GM19351 (cell line): ENCODE data around the gene CD6.
"Not testable (repeated sequence)": the region's sequence is repeated elsewhere in the genome, so short reads cannot be mapped to it uniquely, and the experiment has no call there.

Experiments used
- ATAC-seq: cut with Tn5 transposase; IDR thresholded peaks from one replicate; pipeline ENCODE4 v1.9.1; 2021; ENCODE audit warnings: mild to moderate bottlenecking, moderate library complexity; ENCODE audit not compliant: unreplicated experiment

CD6 gene

GRCh38 chr11:60951904-60952741 is 19.4 kb upstream of the CD6 start, which contains the start of gene SLC15A3:
SLC15A3 (minus strand) TSS chr11:60952176; CDS start chr11:60951551, 625 bp downstream.
- peak; percentile 81 for ATAC-seq

GRCh38 chr11:60952742-60953170 is 18.7 kb upstream of the CD6 start:
- ATAC-seq = no peak

- ATAC-seq = no peak
Observed at GRCh38 chr11:60953781-60954180, 17.7 kb upstream of the CD6 start.

GRCh38 chr11:60954421-60954820 is 17.1 kb upstream of the CD6 start:
- ATAC-seq = no peak

GRCh38 chr11:60955571-60955970 is 15.9 kb upstream of the CD6 start:
- ATAC-seq = no peak

GRCh38 chr11:60957188-60957587 is 14.3 kb upstream of the CD6 start:
- ATAC-seq = no peak

- no peak for ATAC-seq
Observed at GRCh38 chr11:60959431-60959830, 12.0 kb upstream of the CD6 start.

GRCh38 chr11:60960405-60960804 is 11.1 kb upstream of the CD6 start:
- no peak for ATAC-seq

- ATAC-seq = no peak
Observed at GRCh38 chr11:60964801-60965200, 6.7 kb upstream of the CD6 start.

GRCh38 chr11:60966890-60967289 is 4.6 kb upstream of the CD6 start:
- ATAC-seq = no peak

- no peak for ATAC-seq
Observed at GRCh38 chr11:60968223-60968622, 3.3 kb upstream of the CD6 start.

- peak; percentile 50 for ATAC-seq
Observed at GRCh38 chr11:60970369-60970774, 1.1 kb upstream of the CD6 start.

- ATAC-seq = no peak
Observed at GRCh38 chr11:60970890-60971289, 590 bp upstream of the CD6 start.

GRCh38 chr11:60972182-60973030 is 926 bp downstream of the CD6 start:
- no peak for ATAC-seq

- no peak for ATAC-seq
Observed at GRCh38 chr11:60973699-60974098, 2.2 kb downstream of the CD6 start.

GRCh38 chr11:60974316-60974715 is 2.8 kb downstream of the CD6 start:
- not testable (repeated sequence) for ATAC-seq

- no peak for ATAC-seq
Observed at GRCh38 chr11:60974726-60975125, 3.2 kb downstream of the CD6 start.

- ATAC-seq = no peak
Observed at GRCh38 chr11:60977224-60977623, 5.7 kb downstream of the CD6 start.

GRCh38 chr11:60977836-60978235 is 6.4 kb downstream of the CD6 start:
- ATAC-seq = no peak

GRCh38 chr11:60978546-60979380 is 7.3 kb downstream of the CD6 start:
- no peak for ATAC-seq

GRCh38 chr11:60981515-60981914 is 10.0 kb downstream of the CD6 start:
- no peak for ATAC-seq
